H9 (cell line): ENCODE measurements around the gene PTPRN2. TPM values are rescaled to one million over a fixed set of nuclear protein-coding genes. Genes with fewer than 3 reads are reported as not detected.

Experiments used
- DNase-seq: peaks from one replicate; pipeline ENCODE4 v3.0.0-alpha.2; 2017
- H2AFZ ChIP-seq: one replicate; pipeline ENCODE4 v1.6.1; 2013; ENCODE audit warnings: mild to moderate bottlenecking, low read length, control low read depth, moderate library complexity
- H2AK5ac ChIP-seq: 2 replicates; pipeline ENCODE4 v1.6.1; 2013; ENCODE audit warnings: low read length, control low read depth, mixed read lengths; ENCODE audit not compliant: insufficient read length
- H2BK120ac ChIP-seq: one replicate; pipeline ENCODE4 v1.6.1; 2013; ENCODE audit warnings: low read depth, mild to moderate bottlenecking, low read length, control low read depth, inconsistent platforms; ENCODE audit not compliant: poor library complexity, severe bottlenecking
- H2BK12ac ChIP-seq: 2 replicates; pipeline ENCODE4 v1.6.1; 2013; ENCODE audit warnings: low read length, control low read depth, mixed read lengths, low read depth; ENCODE audit not compliant: insufficient read length
- H2BK15ac ChIP-seq: 2 replicates; pipeline ENCODE4 v1.6.1; 2013; ENCODE audit warnings: low read depth, low read length, control low read depth
- H2BK20ac ChIP-seq: one replicate; pipeline ENCODE4 v1.6.1; 2013; ENCODE audit warnings: low read depth, mild to moderate bottlenecking, low read length, control low read depth, inconsistent platforms; ENCODE audit not compliant: poor library complexity, severe bottlenecking
- H2BK5ac ChIP-seq: 2 replicates; pipeline ENCODE4 v1.6.1; 2013; ENCODE audit warnings: low read length, control low read depth, mixed read lengths; ENCODE audit not compliant: insufficient read length
- H3K14ac ChIP-seq: 2 replicates; pipeline ENCODE4 v1.6.1; 2013; ENCODE audit warnings: low read length, control low read depth; ENCODE audit not compliant: insufficient read depth
- H3K18ac ChIP-seq: 2 replicates; pipeline ENCODE4 v1.6.1; 2013; ENCODE audit warnings: low read depth, mild to moderate bottlenecking, mixed read lengths, low read length, control low read depth; ENCODE audit not compliant: insufficient read length
- H3K23ac ChIP-seq: 2 replicates; pipeline ENCODE4 v1.6.1; 2013; ENCODE audit warnings: low read length, control low read depth, mixed read lengths, low read depth; ENCODE audit not compliant: insufficient read length
- H3K23me2 ChIP-seq: 2 replicates; pipeline ENCODE4 v1.6.1; 2013; ENCODE audit warnings: low read depth, mild to moderate bottlenecking, mixed read lengths, low read length, control low read depth; ENCODE audit not compliant: insufficient read length, poor library complexity, severe bottlenecking
- H3K27ac ChIP-seq: 2 replicates; pipeline ENCODE4 v1.5.1; 2013; ENCODE audit warnings: low read length, control low read depth, mixed read lengths, low read depth; ENCODE audit not compliant: insufficient read length
- H3K27me3 ChIP-seq: 2 replicates; pipeline ENCODE4 v1.6.1; 2013; ENCODE audit warnings: low read length, control low read depth, inconsistent platforms; ENCODE audit not compliant: insufficient read depth
- H3K4ac ChIP-seq: 2 replicates; pipeline ENCODE4 v1.6.1; 2013; ENCODE audit warnings: low read depth, mild to moderate bottlenecking, control low read depth, inconsistent platforms, low read length, moderate library complexity
- H3K4me1 ChIP-seq: 2 replicates; pipeline ENCODE4 v1.6.1; 2013; ENCODE audit warnings: low read length, control low read depth, inconsistent platforms; ENCODE audit not compliant: insufficient read depth
- H3K4me2 ChIP-seq: 2 replicates; pipeline ENCODE4 v1.6.1; 2013; ENCODE audit warnings: low read length, control low read depth, mixed read lengths; ENCODE audit not compliant: insufficient read length, insufficient read depth
- H3K56ac ChIP-seq: 2 replicates; pipeline ENCODE4 v1.6.1; 2013; ENCODE audit warnings: low read depth, mild to moderate bottlenecking, mixed read lengths, low read length, control low read depth; ENCODE audit not compliant: insufficient read length
- H3K79me1 ChIP-seq: 2 replicates; pipeline ENCODE4 v1.6.1; 2013; ENCODE audit warnings: low read depth, mild to moderate bottlenecking, moderate library complexity, low read length, control low read depth, inconsistent platforms; ENCODE audit not compliant: insufficient read depth, poor library complexity, severe bottlenecking
- H3K79me2 ChIP-seq: 2 replicates; pipeline ENCODE4 v1.6.1; 2013; ENCODE audit warnings: low read length, control low read depth, inconsistent platforms; ENCODE audit not compliant: insufficient read depth
- H3K9ac ChIP-seq: 2 replicates; pipeline ENCODE4 v1.6.1; 2013; ENCODE audit warnings: low read length, control low read depth, mixed read lengths; ENCODE audit not compliant: insufficient read length; ENCODE audit errors: extremely low read depth
- H3K9me3 ChIP-seq: one replicate; pipeline ENCODE4 v1.6.1; 2013; ENCODE audit warnings: low read depth, low read length, inconsistent platforms; ENCODE audit not compliant: control insufficient read depth
- H3T11ph ChIP-seq: one replicate; pipeline ENCODE4 v1.6.1; 2013; ENCODE audit warnings: mild to moderate bottlenecking, low read length, control low read depth, inconsistent platforms
- H4K20me1 ChIP-seq: one replicate; pipeline ENCODE4 v1.6.1; 2013; ENCODE audit not compliant: control insufficient read depth, insufficient read length, insufficient read depth
- H4K5ac ChIP-seq: 2 replicates; pipeline ENCODE4 v1.6.1; 2013; ENCODE audit warnings: low read depth, mild to moderate bottlenecking, mixed read lengths, low read length, control low read depth; ENCODE audit not compliant: insufficient read length
- H4K8ac ChIP-seq: replicated peaks from 2 replicates; pipeline ENCODE4 v1.6.1; 2013; ENCODE audit warnings: low read length, control low read depth, mixed read lengths, low read depth; ENCODE audit not compliant: insufficient read length
- H4K91ac ChIP-seq: 2 replicates; pipeline ENCODE4 v1.6.1; 2013; ENCODE audit warnings: low read depth, mild to moderate bottlenecking, moderate library complexity, mixed read lengths, low read length, control low read depth; ENCODE audit not compliant: insufficient read length
- H3K27ac Mint-ChIP-seq, 3 experiments: 2 replicates in 2 of 3; 3 replicates in 1 of 3; pipeline ENCODE4 v1.8.0; 2020 to 2021; ENCODE audit warnings: mixed read lengths in 3 of 3, mild to moderate bottlenecking in 1 of 3, moderate library complexity in 1 of 3
- H3K27me3 Mint-ChIP-seq: 2 replicates; pipeline ENCODE4 v1.8.0; 2021; ENCODE audit warnings: low read depth, mild to moderate bottlenecking, moderate library complexity, mixed read lengths
- H3K36me3 Mint-ChIP-seq, 3 experiments: 2 replicates in 2 of 3; 3 replicates in 1 of 3; pipeline ENCODE4 v1.8.0; 2020 to 2021; ENCODE audit warnings: low read depth in 3 of 3, mixed read lengths in 3 of 3; ENCODE audit not compliant: insufficient read depth in 1 of 3
- H3K4me1 Mint-ChIP-seq, 2 experiments: 2 replicates each; pipeline ENCODE4 v1.8.0; 2020; ENCODE audit warnings: mixed read lengths in 2 of 2
- H3K4me3 Mint-ChIP-seq, 2 experiments: 2 replicates in 1 of 2; 3 replicates in 1 of 2; pipeline ENCODE4 v1.8.0; 2020 to 2021; ENCODE audit warnings: mild to moderate bottlenecking in 2 of 2, mixed read lengths in 2 of 2, moderate library complexity in 1 of 2
- H3K9me3 Mint-ChIP-seq, 2 experiments: 2 replicates in 1 of 2; 3 replicates in 1 of 2; pipeline ENCODE4 v1.8.0; 2020; ENCODE audit warnings: mild to moderate bottlenecking in 2 of 2, mixed read lengths in 2 of 2, moderate library complexity in 1 of 2
- CTCF ChIP-seq: fragments of 200-600 bp; sonication (generic); conservative IDR thresholded peaks from 3 replicates; pipeline ENCODE4 v1.8.0; 2021; ENCODE audit warnings: antibody characterized with exemption, mild to moderate bottlenecking
- WGBS: extraction: QIAGEN DNeasy Blood & Tissue Kit; methylation state at CpG from one replicate; pipeline ENCODE4 v1.1.7; 2013; ENCODE audit warnings: missing lambda C conversion rate, low lambda C conversion rate, mixed read lengths; ENCODE audit not compliant: insufficient read length; ENCODE audit errors: extremely low coverage; 5-methylcytosine and 5-hydroxymethylcytosine counted together
- total RNA-seq: library from RNA; stranded (reverse); gene quantifications from 2 replicates; pipeline ENCODE4 v1.2.1, GENCODE V29; 2021

The PTPRN2 gene
- total RNA-seq, 1 experiment from 2014 or later: 5.2 TPM

- Histone ChIP-seq H3K27me3 (no peaks in the 10 kb centered on the region), H3K79me2 (no peaks in the 10 kb centered on the region), H4K91ac (no peak overlapping the region), H3T11ph (no peak overlapping the region), H3K9me3 (no peaks in the 10 kb centered on the region), H4K5ac (no peak overlapping the region), H2BK15ac (no peak overlapping the region), H3K14ac (no peak overlapping the region), H2BK5ac (no peak overlapping the region), H2AFZ (no peak overlapping the region), H3K18ac (no peak overlapping the region), H4K20me1 (no peaks in the 10 kb centered on the region), H2AK5ac (no peak overlapping the region), H3K4me1 (no peaks in the 10 kb centered on the region), H2BK12ac (no peak overlapping the region), H3K9ac (no peak overlapping the region), H3K56ac (no peak overlapping the region), H3K23ac (no peak overlapping the region), H3K79me1 (no peaks in the 10 kb centered on the region), H3K4ac (no peak overlapping the region), H2BK120ac (no peak overlapping the region), H2BK20ac (no peak overlapping the region), H3K23me2 (no peaks in the 10 kb centered on the region), H3K4me2 (no peak overlapping the region), H3K27ac (no peak overlapping the region), H4K8ac (no peak overlapping the region)
- Mint-ChIP-seq H3K4me1 (peaks cover 2% of the 10 kb centered on the region in 2 experiments; a peak in 3 of 4 replicates), H3K9me3 (no peaks in the 10 kb centered on the region; a peak in 1 of 5 replicates), H3K27ac (no peak overlapping the region), H3K27me3 (no peaks in the 10 kb centered on the region; the same call in 1 of the 2 replicates), H3K4me3 (no peak overlapping the region), H3K36me3 (peaks cover 0 to 4% (median 0%) of the 10 kb centered on the region in 3 experiments; a peak in 2 of 7 replicates)
- no peak for DNase-seq
- no CpG with 5 or more reads among the region's 12 CpGs for WGBS
- no peak for TF ChIP-seq CTCF
Observed at GRCh38 chr7:158266426-158266816, 321.2 kb downstream of the PTPRN2 start.
